KMS-11 (cell line): ENCODE data around the gene CTNNA2.

Experiments
- H2AFZ ChIP-seq: fragments of 200-600 bp; sonication (generic); 2 replicates; pipeline ENCODE4 v1.6.1; 2016; ENCODE audit warnings: antibody characterized with exemption, mixed run types, low read depth
- H3K27ac ChIP-seq: fragments of 200-600 bp; sonication (generic); 2 replicates; pipeline ENCODE4 v1.6.1; 2016; ENCODE audit warnings: mild to moderate bottlenecking, mixed run types
- H3K27me3 ChIP-seq: fragments of 200-600 bp; sonication (generic); 2 replicates; pipeline ENCODE4 v1.6.1; 2017; ENCODE audit warnings: mild to moderate bottlenecking, low read depth, mixed run types, moderate library complexity; ENCODE audit not compliant: insufficient read depth
- H3K36me3 ChIP-seq: fragments of 200-600 bp; sonication (generic); 2 replicates; pipeline ENCODE4 v1.6.1; 2017; ENCODE audit warnings: mild to moderate bottlenecking, mixed run types; ENCODE audit not compliant: insufficient read depth
- H3K4me1 ChIP-seq: fragments of 200-600 bp; sonication (generic); 2 replicates; pipeline ENCODE4 v1.6.1; 2016; ENCODE audit warnings: mild to moderate bottlenecking, low read depth, mixed run types; ENCODE audit not compliant: poor library complexity, severe bottlenecking
- H3K4me2 ChIP-seq: fragments of 200-600 bp; sonication (generic); 2 replicates; pipeline ENCODE4 v1.7.0; 2016; ENCODE audit warnings: mild to moderate bottlenecking, mixed run types
- H3K4me3 ChIP-seq: fragments of 200-600 bp; sonication (generic); IDR thresholded peaks from 2 replicates; pipeline ENCODE4 v1.6.1; 2017; ENCODE audit warnings: low read depth, low read length, mixed read lengths; ENCODE audit not compliant: insufficient read depth
- H3K79me2 ChIP-seq: fragments of 200-600 bp; sonication (generic); 2 replicates; pipeline ENCODE4 v1.6.1; 2016; ENCODE audit warnings: low read depth, mixed run types; ENCODE audit not compliant: insufficient read depth
- H3K9ac ChIP-seq: fragments of 200-600 bp; sonication (generic); 2 replicates; pipeline ENCODE4 v1.6.1; 2016; ENCODE audit warnings: mild to moderate bottlenecking, mixed run types
- H4K20me1 ChIP-seq: fragments of 200-600 bp; sonication (generic); 2 replicates; pipeline ENCODE4 v1.6.1; 2016; ENCODE audit warnings: mild to moderate bottlenecking, mixed run types; ENCODE audit not compliant: insufficient read depth
- CTCF ChIP-seq: fragments of 200-600 bp; sonication (generic); conservative IDR thresholded peaks from 2 replicates; pipeline ENCODE4 v1.6.1; 2017; ENCODE audit warnings: low read depth, mild to moderate bottlenecking, antibody characterized with exemption, low read length, moderate library complexity, mixed read lengths

Gene CTNNA2

GRCh38 chr2:80102026-80102425 lies 589.2 kb downstream of the CTNNA2 start:
- H3K4me2 ChIP-seq, result no peak overlapping the region
- no peak overlapping the region for H2AFZ ChIP-seq
- H3K27me3 ChIP-seq, result no peaks in the 10 kb centered on the region
- H4K20me1 ChIP-seq, result no peaks in the 10 kb centered on the region
- no peaks in the 10 kb centered on the region for H3K4me1 ChIP-seq
- H3K36me3 ChIP-seq, result no peaks in the 10 kb centered on the region
- H3K4me3 ChIP-seq, result no peak overlapping the region
- TF ChIP-seq CTCF, result no peak
- no peak overlapping the region for H3K9ac ChIP-seq
- H3K27ac ChIP-seq, result no peak overlapping the region
- H3K79me2 ChIP-seq, result no peaks in the 10 kb centered on the region

GRCh38 chr2:80105015-80105640 lies 592.3 kb downstream of the CTNNA2 start:
- TF ChIP-seq CTCF, result no peak
- no peaks in the 10 kb centered on the region for H3K79me2 ChIP-seq
- H3K4me3 ChIP-seq, result no peak overlapping the region
- no peak overlapping the region for H3K9ac ChIP-seq
- no peaks in the 10 kb centered on the region for H3K36me3 ChIP-seq
- no peaks in the 10 kb centered on the region for H3K27me3 ChIP-seq
- H3K27ac ChIP-seq, result no peak overlapping the region
- no peak overlapping the region for H3K4me2 ChIP-seq
- H2AFZ ChIP-seq, result no peak overlapping the region
- no peaks in the 10 kb centered on the region for H4K20me1 ChIP-seq
- no peaks in the 10 kb centered on the region for H3K4me1 ChIP-seq

- Histone ChIP-seq H3K79me2 (no peaks in the 10 kb centered on the region), H3K9ac (no peak overlapping the region), H3K4me3 (no peak overlapping the region), H3K27ac (no peak overlapping the region), H3K27me3 (no peaks in the 10 kb centered on the region), H3K4me2 (no peak overlapping the region), H2AFZ (no peak overlapping the region), H3K4me1 (no peaks in the 10 kb centered on the region), H3K36me3 (no peaks in the 10 kb centered on the region), H4K20me1 (no peaks in the 10 kb centered on the region)
- no peak for TF ChIP-seq CTCF
These were observed 598.3 kb downstream of the CTNNA2 start for GRCh38 chr2:80111185-80111584.

GRCh38 chr2:80112790-80113189 lies 599.9 kb downstream of the CTNNA2 start:
- Histone ChIP-seq H3K4me1 (peaks cover 9% of the 10 kb centered on the region), H3K27me3 (no peaks in the 10 kb centered on the region), H3K4me2 (no peak overlapping the region), H3K9ac (no peak overlapping the region), H3K79me2 (no peaks in the 10 kb centered on the region), H2AFZ (no peak overlapping the region), H3K27ac (no peak overlapping the region), H4K20me1 (no peaks in the 10 kb centered on the region), H3K36me3 (no peaks in the 10 kb centered on the region), H3K4me3 (no peak overlapping the region)
- TF ChIP-seq CTCF, result no peak
